Measurements from ENCODE around the gene SLC12A8. TPM values are rescaled to one million over a fixed set of nuclear protein-coding genes. Genes with fewer than 3 reads are reported as not detected.

SLC12A8 gene
- total RNA-seq, 1 donor from 2014 or later = 13.6 TPM

GRCh38 chr3:125116311-125117080 lies 96.1 kb downstream of the SLC12A8 start:
- Histone ChIP-seq H3K36me3 (ENCODE audit: control insufficient read depth, insufficient read depth, low read length) (no peaks in the 10 kb centered on the region), H3K27me3 (ENCODE audit: control insufficient read depth, insufficient read depth, low read length) (no peaks in the 10 kb centered on the region), H3K4me3 (ENCODE audit: low read depth, low read length) (no peak overlapping the region)
- DNase-seq (ENCODE audit: low read depth) = peak; percentile 62
- no peak for TF ChIP-seq CTCF (IDR thresholded peaks at IDR 0.05; ENCODE audit: insufficient read depth, low read length, poor library complexity, severe bottlenecking)

GRCh38 chr3:125115640-125116039 lies 96.9 kb downstream of the SLC12A8 start:
- DNase-seq (ENCODE audit: low read depth) = no peak
- Histone ChIP-seq H3K4me3 (ENCODE audit: low read depth, low read length) (no peak overlapping the region), H3K36me3 (ENCODE audit: control insufficient read depth, insufficient read depth, low read length) (no peaks in the 10 kb centered on the region), H3K27me3 (ENCODE audit: control insufficient read depth, insufficient read depth, low read length) (no peaks in the 10 kb centered on the region)
- TF ChIP-seq CTCF (IDR thresholded peaks at IDR 0.05; ENCODE audit: insufficient read depth, low read length, poor library complexity, severe bottlenecking) = no peak

GRCh38 chr3:125112981-125113380 lies 99.6 kb downstream of the SLC12A8 start:
- no peak for TF ChIP-seq CTCF (IDR thresholded peaks at IDR 0.05; ENCODE audit: insufficient read depth, low read length, poor library complexity, severe bottlenecking)
- no peaks in the 10 kb centered on the region for H3K27me3 ChIP-seq (ENCODE audit: control insufficient read depth, insufficient read depth, low read length)
- H3K4me3 ChIP-seq (ENCODE audit: low read depth, low read length) = no peak overlapping the region

GRCh38 chr3:125110876-125111480 lies 101.6 kb downstream of the SLC12A8 start:
- no peak overlapping the region for H3K4me3 ChIP-seq (ENCODE audit: low read depth, low read length)
- H3K27me3 ChIP-seq (ENCODE audit: control insufficient read depth, insufficient read depth, low read length) = no peaks in the 10 kb centered on the region
- no peak for DNase-seq (ENCODE audit: low read depth)
- no peaks in the 10 kb centered on the region for H3K36me3 ChIP-seq (ENCODE audit: control insufficient read depth, insufficient read depth, low read length)
- no peak for TF ChIP-seq CTCF (IDR thresholded peaks at IDR 0.05; ENCODE audit: insufficient read depth, low read length, poor library complexity, severe bottlenecking)

More at GRCh38 chr3:125112981-125113380, 99.6 kb downstream of the SLC12A8 start:
- DNase-seq (ENCODE audit: low read depth) = no peak
- no peaks in the 10 kb centered on the region for H3K36me3 ChIP-seq (ENCODE audit: control insufficient read depth, insufficient read depth, low read length)

GRCh38 chr3:125110016-125110875 lies 102.3 kb downstream of the SLC12A8 start:
- Histone ChIP-seq H3K36me3 (ENCODE audit: control insufficient read depth, insufficient read depth, low read length) (no peaks in the 10 kb centered on the region), H3K27me3 (ENCODE audit: control insufficient read depth, insufficient read depth, low read length) (no peaks in the 10 kb centered on the region), H3K4me3 (ENCODE audit: low read depth, low read length) (no peak overlapping the region)
- DNase-seq (ENCODE audit: low read depth) = peak; percentile 76
- TF ChIP-seq CTCF (IDR thresholded peaks at IDR 0.05; ENCODE audit: insufficient read depth, low read length, poor library complexity, severe bottlenecking) = no peak
